H9 (cell line): ENCODE data around the gene TMA7B. TPM values are rescaled to one million over a fixed set of nuclear protein-coding genes. Genes with fewer than 3 reads are reported as not detected.

Experiments
- DNase-seq: peaks from one replicate; pipeline ENCODE4 v3.0.0-alpha.2; 2017
- H2AFZ ChIP-seq: one replicate; pipeline ENCODE4 v1.6.1; 2013; ENCODE audit warnings: mild to moderate bottlenecking, low read length, control low read depth, moderate library complexity
- H2AK5ac ChIP-seq: 2 replicates; pipeline ENCODE4 v1.6.1; 2013; ENCODE audit warnings: low read length, control low read depth, mixed read lengths; ENCODE audit not compliant: insufficient read length
- H2BK120ac ChIP-seq: one replicate; pipeline ENCODE4 v1.6.1; 2013; ENCODE audit warnings: low read depth, mild to moderate bottlenecking, low read length, control low read depth, inconsistent platforms; ENCODE audit not compliant: poor library complexity, severe bottlenecking
- H2BK12ac ChIP-seq: 2 replicates; pipeline ENCODE4 v1.6.1; 2013; ENCODE audit warnings: low read length, control low read depth, mixed read lengths, low read depth; ENCODE audit not compliant: insufficient read length
- H2BK15ac ChIP-seq: 2 replicates; pipeline ENCODE4 v1.6.1; 2013; ENCODE audit warnings: low read depth, low read length, control low read depth
- H2BK20ac ChIP-seq: one replicate; pipeline ENCODE4 v1.6.1; 2013; ENCODE audit warnings: low read depth, mild to moderate bottlenecking, low read length, control low read depth, inconsistent platforms; ENCODE audit not compliant: poor library complexity, severe bottlenecking
- H2BK5ac ChIP-seq: 2 replicates; pipeline ENCODE4 v1.6.1; 2013; ENCODE audit warnings: low read length, control low read depth, mixed read lengths; ENCODE audit not compliant: insufficient read length
- H3K14ac ChIP-seq: 2 replicates; pipeline ENCODE4 v1.6.1; 2013; ENCODE audit warnings: low read length, control low read depth; ENCODE audit not compliant: insufficient read depth
- H3K18ac ChIP-seq: 2 replicates; pipeline ENCODE4 v1.6.1; 2013; ENCODE audit warnings: low read depth, mild to moderate bottlenecking, mixed read lengths, low read length, control low read depth; ENCODE audit not compliant: insufficient read length
- H3K23ac ChIP-seq: 2 replicates; pipeline ENCODE4 v1.6.1; 2013; ENCODE audit warnings: low read length, control low read depth, mixed read lengths, low read depth; ENCODE audit not compliant: insufficient read length
- H3K23me2 ChIP-seq: 2 replicates; pipeline ENCODE4 v1.6.1; 2013; ENCODE audit warnings: low read depth, mild to moderate bottlenecking, mixed read lengths, low read length, control low read depth; ENCODE audit not compliant: insufficient read length, poor library complexity, severe bottlenecking
- H3K27ac ChIP-seq: 2 replicates; pipeline ENCODE4 v1.5.1; 2013; ENCODE audit warnings: low read length, control low read depth, mixed read lengths, low read depth; ENCODE audit not compliant: insufficient read length
- H3K27me3 ChIP-seq: 2 replicates; pipeline ENCODE4 v1.6.1; 2013; ENCODE audit warnings: low read length, control low read depth, inconsistent platforms; ENCODE audit not compliant: insufficient read depth
- H3K4ac ChIP-seq: 2 replicates; pipeline ENCODE4 v1.6.1; 2013; ENCODE audit warnings: low read depth, mild to moderate bottlenecking, control low read depth, inconsistent platforms, low read length, moderate library complexity
- H3K4me1 ChIP-seq: 2 replicates; pipeline ENCODE4 v1.6.1; 2013; ENCODE audit warnings: low read length, control low read depth, inconsistent platforms; ENCODE audit not compliant: insufficient read depth
- H3K4me2 ChIP-seq: 2 replicates; pipeline ENCODE4 v1.6.1; 2013; ENCODE audit warnings: low read length, control low read depth, mixed read lengths; ENCODE audit not compliant: insufficient read length, insufficient read depth
- H3K56ac ChIP-seq: 2 replicates; pipeline ENCODE4 v1.6.1; 2013; ENCODE audit warnings: low read depth, mild to moderate bottlenecking, mixed read lengths, low read length, control low read depth; ENCODE audit not compliant: insufficient read length
- H3K79me1 ChIP-seq: 2 replicates; pipeline ENCODE4 v1.6.1; 2013; ENCODE audit warnings: low read depth, mild to moderate bottlenecking, moderate library complexity, low read length, control low read depth, inconsistent platforms; ENCODE audit not compliant: insufficient read depth, poor library complexity, severe bottlenecking
- H3K79me2 ChIP-seq: 2 replicates; pipeline ENCODE4 v1.6.1; 2013; ENCODE audit warnings: low read length, control low read depth, inconsistent platforms; ENCODE audit not compliant: insufficient read depth
- H3K9ac ChIP-seq: 2 replicates; pipeline ENCODE4 v1.6.1; 2013; ENCODE audit warnings: low read length, control low read depth, mixed read lengths; ENCODE audit not compliant: insufficient read length; ENCODE audit errors: extremely low read depth
- H3K9me3 ChIP-seq: one replicate; pipeline ENCODE4 v1.6.1; 2013; ENCODE audit warnings: low read depth, low read length, inconsistent platforms; ENCODE audit not compliant: control insufficient read depth
- H3T11ph ChIP-seq: one replicate; pipeline ENCODE4 v1.6.1; 2013; ENCODE audit warnings: mild to moderate bottlenecking, low read length, control low read depth, inconsistent platforms
- H4K20me1 ChIP-seq: one replicate; pipeline ENCODE4 v1.6.1; 2013; ENCODE audit not compliant: control insufficient read depth, insufficient read length, insufficient read depth
- H4K5ac ChIP-seq: 2 replicates; pipeline ENCODE4 v1.6.1; 2013; ENCODE audit warnings: low read depth, mild to moderate bottlenecking, mixed read lengths, low read length, control low read depth; ENCODE audit not compliant: insufficient read length
- H4K8ac ChIP-seq: replicated peaks from 2 replicates; pipeline ENCODE4 v1.6.1; 2013; ENCODE audit warnings: low read length, control low read depth, mixed read lengths, low read depth; ENCODE audit not compliant: insufficient read length
- H4K91ac ChIP-seq: 2 replicates; pipeline ENCODE4 v1.6.1; 2013; ENCODE audit warnings: low read depth, mild to moderate bottlenecking, moderate library complexity, mixed read lengths, low read length, control low read depth; ENCODE audit not compliant: insufficient read length
- H3K27ac Mint-ChIP-seq, 3 experiments: 2 replicates in 2 of 3; 3 replicates in 1 of 3; pipeline ENCODE4 v1.8.0; 2020 to 2021; ENCODE audit warnings: mixed read lengths in 3 of 3, mild to moderate bottlenecking in 1 of 3, moderate library complexity in 1 of 3
- H3K27me3 Mint-ChIP-seq: 2 replicates; pipeline ENCODE4 v1.8.0; 2021; ENCODE audit warnings: low read depth, mild to moderate bottlenecking, moderate library complexity, mixed read lengths
- H3K36me3 Mint-ChIP-seq, 3 experiments: 2 replicates in 2 of 3; 3 replicates in 1 of 3; pipeline ENCODE4 v1.8.0; 2020 to 2021; ENCODE audit warnings: low read depth in 3 of 3, mixed read lengths in 3 of 3; ENCODE audit not compliant: insufficient read depth in 1 of 3
- H3K4me1 Mint-ChIP-seq, 2 experiments: 2 replicates each; pipeline ENCODE4 v1.8.0; 2020; ENCODE audit warnings: mixed read lengths in 2 of 2
- H3K4me3 Mint-ChIP-seq, 2 experiments: 2 replicates in 1 of 2; 3 replicates in 1 of 2; pipeline ENCODE4 v1.8.0; 2020 to 2021; ENCODE audit warnings: mild to moderate bottlenecking in 2 of 2, mixed read lengths in 2 of 2, moderate library complexity in 1 of 2
- H3K9me3 Mint-ChIP-seq, 2 experiments: 2 replicates in 1 of 2; 3 replicates in 1 of 2; pipeline ENCODE4 v1.8.0; 2020; ENCODE audit warnings: mild to moderate bottlenecking in 2 of 2, mixed read lengths in 2 of 2, moderate library complexity in 1 of 2
- CTCF ChIP-seq: fragments of 200-600 bp; sonication (generic); conservative IDR thresholded peaks from 3 replicates; pipeline ENCODE4 v1.8.0; 2021; ENCODE audit warnings: antibody characterized with exemption, mild to moderate bottlenecking
- WGBS: extraction: QIAGEN DNeasy Blood & Tissue Kit; methylation state at CpG from one replicate; pipeline ENCODE4 v1.1.7; 2013; ENCODE audit warnings: missing lambda C conversion rate, low lambda C conversion rate, mixed read lengths; ENCODE audit not compliant: insufficient read length; ENCODE audit errors: extremely low coverage; 5-methylcytosine and 5-hydroxymethylcytosine counted together
- total RNA-seq: library from RNA; stranded (reverse); gene quantifications from 2 replicates; pipeline ENCODE4 v1.2.1, GENCODE V29; 2021

Gene TMA7B
- total RNA-seq, 1 experiment from 2014 or later: not detected

GRCh38 chr22:39955675-39956074, 4.5 kb upstream of the TMA7B start:
- Mint-ChIP-seq H3K36me3 (no peaks in the 10 kb centered on the region; a peak in 1 of 7 replicates), H3K27ac (no peak overlapping the region), H3K4me1 (peaks cover 35 to 38% of the 10 kb centered on the region in 2 experiments), H3K9me3 (no peaks in the 10 kb centered on the region), H3K4me3 (no peak overlapping the region), H3K27me3 (peaks cover 15% of the 10 kb centered on the region)
- 0 out of 2 replicates have a peak, but pooled peaks cover 3% of the 10 kb centered on the region for H3K4me1 ChIP-seq
- H4K8ac ChIP-seq: no peak overlapping the region
- H4K20me1 ChIP-seq: no peaks in the 10 kb centered on the region
- no peak overlapping the region for H2BK120ac ChIP-seq
- DNase-seq: no peak
- H3K79me2 ChIP-seq: no peaks in the 10 kb centered on the region
- TF ChIP-seq CTCF: no peak
- no peaks in the 10 kb centered on the region for H3K9me3 ChIP-seq
- no peak overlapping the region for H2BK15ac ChIP-seq
- H2AFZ ChIP-seq: no peak overlapping the region
- no peak overlapping the region for H2BK20ac ChIP-seq
- no peak overlapping the region for H2AK5ac ChIP-seq
- WGBS: no CpG with 5 or more reads among the region's 2 CpGs
- H3K27me3 ChIP-seq: no peaks in the 10 kb centered on the region
- no peak overlapping the region for H3K14ac ChIP-seq
- H4K5ac ChIP-seq: no peak overlapping the region
- no peak overlapping the region for H4K91ac ChIP-seq
- H3K23ac ChIP-seq: no peak overlapping the region
- no peak overlapping the region for H3K56ac ChIP-seq
- H2BK12ac ChIP-seq: no peak overlapping the region
- no peak overlapping the region for H3T11ph ChIP-seq
- H3K4ac ChIP-seq: no peak overlapping the region
- no peak overlapping the region for H3K27ac ChIP-seq
- no peaks in the 10 kb centered on the region for H3K79me1 ChIP-seq
- no peak overlapping the region for H3K9ac ChIP-seq
- no peak overlapping the region for H3K18ac ChIP-seq
- H2BK5ac ChIP-seq: no peak overlapping the region
- no peak overlapping the region for H3K4me2 ChIP-seq
- H3K23me2 ChIP-seq: no peaks in the 10 kb centered on the region
